Measurements from ENCODE around the gene MYO18B.

The MYO18B gene

DNA sequence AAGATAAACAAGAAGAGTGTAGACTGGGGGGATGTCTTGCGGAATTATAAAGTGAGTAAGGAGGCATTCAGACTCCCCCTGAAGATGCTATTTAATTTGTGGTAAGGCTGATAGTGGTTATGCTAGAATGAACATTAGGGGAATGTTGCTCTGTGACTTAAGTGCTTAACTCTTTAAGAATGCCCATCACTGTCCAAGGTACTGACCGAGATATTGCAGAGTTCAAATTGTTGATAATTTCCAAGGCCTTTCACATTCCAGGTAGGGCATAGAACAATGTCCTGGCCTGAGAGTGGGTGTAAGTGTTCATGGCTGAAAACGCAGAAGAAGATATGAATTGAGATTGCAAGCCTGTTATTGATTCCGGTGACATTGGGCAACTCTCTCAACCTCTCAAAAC is 337.0 kb downstream of the MYO18B start:
- Histone ChIP-seq H3K27me3 (ENCODE audit: control insufficient read depth in 5 of 5, insufficient read depth in 4 of 5, low read length in 5 of 5) (peaks cover 0 to 7% (median 4%) of the 10 kb centered on the region in 5 donors), H3K4me3 (ENCODE audit: low read depth in 1 of 5, low read length in 5 of 5) (no peak overlapping the region), H3K4me1 (ENCODE audit: control insufficient read depth in 5 of 5, insufficient read depth in 5 of 5, low read length in 5 of 5) (no peaks in the 10 kb centered on the region), H3K9me3 (ENCODE audit: control insufficient read depth in 5 of 5, low read length in 5 of 5) (peaks cover 0 to 5% (median 0%) of the 10 kb centered on the region in 5 donors), H3K27ac (ENCODE audit: low read depth, low read length) (no peak overlapping the region), H3K9ac (ENCODE audit: low read length in 5 of 5) (no peak overlapping the region), H3K36me3 (ENCODE audit: control insufficient read depth in 5 of 5, insufficient read depth in 5 of 5, low read length in 5 of 5) (no peaks in the 10 kb centered on the region)
